Glutamatergic neuron (in vitro differentiated cells): ENCODE measurements around the gene DNMBP. TPM values are rescaled to one million over a fixed set of nuclear protein-coding genes. Genes with fewer than 3 reads are reported as not detected.
A peak's percentile ranks its signal among the peaks of the same experiment; 100 is the strongest.

Experiments
- DNase-seq: peaks from one replicate; pipeline ENCODE4 v3.0.0; 2022
- H3K27ac Mint-ChIP-seq: one replicate; pipeline ENCODE4 v1.8.0; 2020; ENCODE audit warnings: mild to moderate bottlenecking, mixed read lengths, inconsistent platforms; ENCODE audit not compliant: unreplicated experiment
- H3K27me3 Mint-ChIP-seq: one replicate; pipeline ENCODE4 v1.8.0; 2020; ENCODE audit warnings: mild to moderate bottlenecking, moderate library complexity, mixed read lengths, inconsistent platforms; ENCODE audit not compliant: unreplicated experiment
- H3K36me3 Mint-ChIP-seq: one replicate; pipeline ENCODE4 v1.8.0; 2020; ENCODE audit warnings: mild to moderate bottlenecking, mixed read lengths, inconsistent platforms; ENCODE audit not compliant: unreplicated experiment
- H3K4me1 Mint-ChIP-seq: one replicate; pipeline ENCODE4 v1.8.0; 2020; ENCODE audit warnings: mild to moderate bottlenecking, low read depth, mixed read lengths, inconsistent platforms; ENCODE audit not compliant: unreplicated experiment
- H3K4me3 Mint-ChIP-seq: one replicate; pipeline ENCODE4 v1.8.0; 2020; ENCODE audit warnings: mild to moderate bottlenecking, mixed read lengths, inconsistent platforms; ENCODE audit not compliant: unreplicated experiment
- H3K9me3 Mint-ChIP-seq: one replicate; pipeline ENCODE4 v1.8.0; 2020; ENCODE audit warnings: mild to moderate bottlenecking, moderate library complexity, mixed read lengths, inconsistent platforms; ENCODE audit not compliant: unreplicated experiment
- CTCF ChIP-seq: fragments of 200-600 bp; sonication (generic); IDR thresholded peaks from one replicate; pipeline ENCODE4 v1.5.0; 2021; ENCODE audit not compliant: partially characterized antibody, unreplicated experiment
- total RNA-seq: library from RNA; stranded (reverse); fragmentation: NEBNext Ultra II Directional; extraction: Animal tissue kit (Norgen Biotek cat#: 25700); gene quantifications from one replicate; pipeline ENCODE4 v1.2.1, GENCODE V29; 2021; ENCODE audit not compliant: unreplicated experiment

Gene DNMBP
- total RNA-seq, 1 donor from 2014 or later = 9.5 TPM

- H3K27me3 Mint-ChIP-seq = no peaks in the 10 kb centered on the region
- no peaks in the 10 kb centered on the region for H3K36me3 Mint-ChIP-seq
- no peak overlapping the region for H3K27ac Mint-ChIP-seq
- TF ChIP-seq CTCF = no peak
- H3K9me3 Mint-ChIP-seq = peaks cover 3% of the 10 kb centered on the region
- H3K4me3 Mint-ChIP-seq = no peak overlapping the region
- no peak for DNase-seq
- peaks cover 12% of the 10 kb centered on the region for H3K4me1 Mint-ChIP-seq
Observed at GRCh38 chr10:99914236-99914635, 95.5 kb downstream of the DNMBP start.

- Mint-ChIP-seq H3K4me3 (peak overlapping the region; percentile 71), H3K27ac (no peak overlapping the region), H3K36me3 (no peaks in the 10 kb centered on the region), H3K9me3 (peaks cover 1% of the 10 kb centered on the region), H3K4me1 (peaks cover 12% of the 10 kb centered on the region), H3K27me3 (peaks cover 1% of the 10 kb centered on the region)
- DNase-seq = peak; percentile 31
- TF ChIP-seq CTCF = no peak
Observed at GRCh38 chr10:99913831-99914235, 95.9 kb downstream of the DNMBP start.

GRCh38 chr10:99912041-99912440 is 97.7 kb downstream of the DNMBP start:
- H3K9me3 Mint-ChIP-seq = peaks cover 1% of the 10 kb centered on the region
- no peak overlapping the region for H3K4me3 Mint-ChIP-seq
- no peak overlapping the region for H3K27ac Mint-ChIP-seq
- peaks cover 8% of the 10 kb centered on the region for H3K4me1 Mint-ChIP-seq
- DNase-seq = no peak
- H3K27me3 Mint-ChIP-seq = peaks cover 3% of the 10 kb centered on the region
- no peaks in the 10 kb centered on the region for H3K36me3 Mint-ChIP-seq
- no peak for TF ChIP-seq CTCF

DNA sequence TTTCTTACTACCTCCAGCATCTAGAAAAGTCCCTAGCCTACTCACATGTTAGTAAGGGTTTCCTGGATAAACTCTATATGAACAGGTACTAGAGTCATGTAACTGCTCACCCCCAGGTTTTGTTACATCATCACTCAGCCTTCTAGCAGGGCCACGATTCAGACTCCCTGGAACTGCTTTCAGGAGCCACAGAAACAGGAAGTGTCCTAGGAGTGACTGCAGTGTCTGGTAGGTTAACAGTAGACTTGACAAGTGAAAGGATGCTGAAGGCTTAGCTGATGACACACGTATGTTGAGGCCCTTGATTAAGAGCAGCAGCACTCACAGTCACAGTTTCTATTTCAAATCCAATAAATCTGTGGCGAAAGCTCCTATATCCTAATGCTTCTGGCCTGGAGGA is 101.2 kb downstream of the DNMBP start:
- H3K4me3 Mint-ChIP-seq = no peak overlapping the region
- no peak overlapping the region for H3K27ac Mint-ChIP-seq

GRCh38 chr10:99906470-99906869 is 103.3 kb downstream of the DNMBP start:
- TF ChIP-seq CTCF = no peak
- no peak overlapping the region for H3K4me3 Mint-ChIP-seq
- H3K9me3 Mint-ChIP-seq = peaks cover 5% of the 10 kb centered on the region
- peaks cover 4% of the 10 kb centered on the region for H3K36me3 Mint-ChIP-seq
- peaks cover 3% of the 10 kb centered on the region for H3K27me3 Mint-ChIP-seq
- H3K27ac Mint-ChIP-seq = no peak overlapping the region
- no peak for DNase-seq
- H3K4me1 Mint-ChIP-seq = no peaks in the 10 kb centered on the region

More for the DNA sequence above, 101.2 kb downstream of the DNMBP start:
- no peak for DNase-seq
- H3K36me3 Mint-ChIP-seq = peaks cover 4% of the 10 kb centered on the region
- H3K27me3 Mint-ChIP-seq = peaks cover 3% of the 10 kb centered on the region
- TF ChIP-seq CTCF = no peak
- H3K4me1 Mint-ChIP-seq = no peaks in the 10 kb centered on the region
- H3K9me3 Mint-ChIP-seq = peaks cover 4% of the 10 kb centered on the region
